ENCODE data around the gene CNST.
A peak's percentile ranks its signal among the peaks of the same experiment; 100 is the strongest.
"Not testable (repeated sequence)": the region's sequence is repeated elsewhere in the genome, so short reads cannot be mapped to it uniquely, and the experiment has no call there.

Gene CNST

DNA sequence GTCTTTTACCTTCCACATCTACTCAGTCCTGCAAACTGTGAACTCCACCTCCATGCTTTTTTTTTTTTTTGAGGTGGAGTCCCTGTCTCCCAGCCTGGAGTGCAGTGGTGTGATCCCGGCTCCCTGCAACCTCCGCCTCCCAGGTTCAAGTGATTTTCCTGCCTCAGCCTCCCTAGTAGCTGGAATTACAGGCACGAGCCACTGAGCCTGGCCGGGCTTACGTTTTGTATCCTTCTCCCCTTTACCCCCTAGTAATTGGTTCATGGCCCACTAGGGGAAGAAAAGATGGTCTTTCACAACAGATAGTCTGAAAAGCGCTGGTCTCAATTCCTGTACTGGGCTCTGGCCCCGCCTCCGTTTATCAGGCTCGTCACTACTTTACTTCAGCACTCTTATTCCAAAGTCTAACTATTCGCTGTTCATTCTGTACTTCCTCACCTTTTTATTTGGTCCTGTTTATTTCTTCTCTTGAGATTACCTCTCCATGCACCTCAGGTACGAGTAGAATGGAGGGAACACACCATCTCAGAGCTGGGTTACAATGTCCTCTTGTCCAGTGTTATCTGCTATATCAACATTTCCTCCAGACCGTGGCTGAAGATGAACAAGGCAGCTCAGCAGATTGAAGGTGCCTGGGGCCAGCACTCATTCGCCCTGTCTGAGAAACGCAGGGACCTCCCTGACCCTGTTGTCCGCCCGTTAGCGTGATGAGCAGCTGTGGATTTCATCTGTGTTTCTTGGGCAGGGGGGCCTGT lies 16.2 kb downstream of the CNST start:
- FAIRE-seq (no peak), DNase-seq (ENCODE audit: insufficient read length, low spot score) (no peak)
- TF ChIP-seq TAF1 (IDR thresholded peaks at IDR 0.05; ENCODE audit: low read depth, low read length): no peak
- TF ChIP-seq POLR2AphosphoS5 (IDR thresholded peaks at IDR 0.05; ENCODE audit: low read depth, low read length): no peak
- no peak for TF ChIP-seq PAX5 (IDR thresholded peaks at IDR 0.05; ENCODE audit: insufficient read depth, low read length, severe bottlenecking)
- no peak for TF ChIP-seq POLR2A (IDR thresholded peaks at IDR 0.05; ENCODE audit: low read depth, low read length)
- no peak for TF ChIP-seq POU2F2 (IDR thresholded peaks at IDR 0.05; ENCODE audit: low read depth, low read length)
- no peak for TF ChIP-seq SPI1 (IDR thresholded peaks at IDR 0.05; ENCODE audit: low read depth, low read length)

- TF ChIP-seq PAX5 (IDR thresholded peaks at IDR 0.05; ENCODE audit: insufficient read depth, low read length, severe bottlenecking): no peak
- TF ChIP-seq TAF1 (IDR thresholded peaks at IDR 0.05; ENCODE audit: low read depth, low read length): no peak
- no peak for TF ChIP-seq POLR2A (IDR thresholded peaks at IDR 0.05; ENCODE audit: low read depth, low read length)
- no peak for TF ChIP-seq POU2F2 (IDR thresholded peaks at IDR 0.05; ENCODE audit: low read depth, low read length)
- DNase-seq (ENCODE audit: insufficient read length, low spot score): no peak
- FAIRE-seq: no peak
These were observed 16.8 kb downstream of the CNST start for GRCh38 chr1:246583056-246583440.

DNA sequence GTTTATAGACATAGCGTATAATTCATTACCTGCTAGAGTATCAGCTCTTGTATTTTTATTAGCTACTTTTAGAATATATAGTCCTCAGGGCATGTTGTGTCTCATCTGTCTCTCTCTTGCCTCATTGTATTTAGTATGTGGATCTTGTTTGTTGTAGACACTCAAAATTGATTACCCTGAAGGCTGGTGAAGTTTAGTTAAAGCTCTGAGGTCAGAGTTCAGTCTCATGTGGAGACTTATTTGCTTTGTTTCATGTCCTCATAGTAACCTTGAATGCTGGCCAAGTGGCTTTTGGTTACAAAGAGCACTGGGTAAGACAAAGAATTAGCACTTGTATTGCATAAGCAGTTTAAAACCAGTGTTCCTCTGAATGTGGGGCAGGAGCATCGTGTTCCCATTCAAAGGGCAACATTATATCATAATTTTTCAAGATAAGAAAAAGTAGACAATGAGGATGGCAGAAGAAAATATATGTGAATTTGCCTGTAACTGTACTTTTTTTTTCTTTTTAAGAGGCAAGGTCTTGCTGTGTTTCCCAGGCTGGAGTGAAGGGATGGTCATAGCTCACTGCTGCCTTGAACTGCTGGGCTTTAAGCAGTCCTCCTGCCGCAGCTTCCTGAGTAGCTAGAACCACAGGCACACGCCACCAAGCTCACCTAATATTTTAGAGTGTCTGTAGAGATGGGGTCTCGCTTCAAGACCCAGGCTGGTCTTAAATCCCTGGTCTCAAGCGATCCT lies 17.4 kb downstream of the CNST start:
- no peak for TF ChIP-seq POU2F2 (IDR thresholded peaks at IDR 0.05; ENCODE audit: low read depth, low read length)
- no peak for TF ChIP-seq POLR2A (IDR thresholded peaks at IDR 0.05; ENCODE audit: low read depth, low read length)
- TF ChIP-seq POLR2AphosphoS5 (IDR thresholded peaks at IDR 0.05; ENCODE audit: low read depth, low read length): no peak
- TF ChIP-seq SPI1 (IDR thresholded peaks at IDR 0.05; ENCODE audit: low read depth, low read length): no peak
- TF ChIP-seq TAF1 (IDR thresholded peaks at IDR 0.05; ENCODE audit: low read depth, low read length): no peak
- no peak for TF ChIP-seq PAX5 (IDR thresholded peaks at IDR 0.05; ENCODE audit: insufficient read depth, low read length, severe bottlenecking)
- no peak for FAIRE-seq
- no peak for DNase-seq (ENCODE audit: insufficient read length, low spot score)

DNA sequence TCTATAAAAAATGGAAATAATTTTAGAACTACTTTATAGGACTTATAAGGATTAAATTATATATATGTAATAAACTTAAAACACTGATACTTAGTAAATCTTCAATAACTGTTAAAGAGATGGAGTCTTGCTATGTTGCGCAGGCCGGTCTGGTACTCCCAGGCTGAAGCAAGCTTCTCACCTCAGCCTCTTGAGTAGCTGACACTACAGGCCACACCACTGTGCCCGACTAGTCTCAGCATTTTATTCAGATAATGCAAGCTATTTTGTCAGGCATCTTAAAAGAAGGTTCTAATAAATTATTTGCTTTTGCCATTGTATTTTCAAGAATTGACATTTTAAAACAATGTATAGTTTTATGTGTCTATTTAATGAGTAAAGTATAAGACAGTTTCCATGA lies 20.8 kb downstream of the CNST start:
- DNase-seq (ENCODE audit: insufficient read length, low spot score) (no peak), FAIRE-seq (no peak)
- TF ChIP-seq POLR2AphosphoS5 (IDR thresholded peaks at IDR 0.05; ENCODE audit: low read depth, low read length) (no peak), PAX5 (IDR thresholded peaks at IDR 0.05; ENCODE audit: insufficient read depth, low read length, severe bottlenecking) (no peak), POU2F2 (IDR thresholded peaks at IDR 0.05; ENCODE audit: low read depth, low read length) (no peak), SPI1 (IDR thresholded peaks at IDR 0.05; ENCODE audit: low read depth, low read length) (no peak), POLR2A (IDR thresholded peaks at IDR 0.05; ENCODE audit: low read depth, low read length) (no peak), TAF1 (IDR thresholded peaks at IDR 0.05; ENCODE audit: low read depth, low read length) (no peak)

DNA sequence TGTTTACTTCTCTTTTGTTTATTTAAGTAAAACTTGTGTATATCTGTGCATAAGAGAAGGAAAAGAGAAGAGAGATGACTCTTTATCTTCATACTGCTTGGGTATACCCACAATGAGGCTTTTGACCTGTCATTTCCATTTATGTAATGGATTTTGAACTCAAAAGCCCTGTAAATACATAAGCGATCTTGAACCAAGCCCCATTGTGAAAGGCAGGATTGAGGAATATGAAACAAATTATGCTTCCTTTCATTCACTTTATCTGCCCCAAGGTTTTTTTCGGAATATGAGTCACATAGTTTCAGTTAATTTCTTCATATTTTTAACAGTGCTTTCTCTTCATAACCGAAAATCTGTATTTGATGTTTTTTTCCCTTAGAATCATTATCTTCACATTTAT lies 21.4 kb downstream of the CNST start:
- no peak for FAIRE-seq
- no peak for DNase-seq (ENCODE audit: insufficient read length, low spot score)
- TF ChIP-seq POLR2A (IDR thresholded peaks at IDR 0.05; ENCODE audit: low read depth, low read length) (no peak), SPI1 (IDR thresholded peaks at IDR 0.05; ENCODE audit: low read depth, low read length) (no peak), POLR2AphosphoS5 (IDR thresholded peaks at IDR 0.05; ENCODE audit: low read depth, low read length) (no peak), TAF1 (IDR thresholded peaks at IDR 0.05; ENCODE audit: low read depth, low read length) (no peak), PAX5 (IDR thresholded peaks at IDR 0.05; ENCODE audit: insufficient read depth, low read length, severe bottlenecking) (no peak), POU2F2 (IDR thresholded peaks at IDR 0.05; ENCODE audit: low read depth, low read length) (no peak)

DNA sequence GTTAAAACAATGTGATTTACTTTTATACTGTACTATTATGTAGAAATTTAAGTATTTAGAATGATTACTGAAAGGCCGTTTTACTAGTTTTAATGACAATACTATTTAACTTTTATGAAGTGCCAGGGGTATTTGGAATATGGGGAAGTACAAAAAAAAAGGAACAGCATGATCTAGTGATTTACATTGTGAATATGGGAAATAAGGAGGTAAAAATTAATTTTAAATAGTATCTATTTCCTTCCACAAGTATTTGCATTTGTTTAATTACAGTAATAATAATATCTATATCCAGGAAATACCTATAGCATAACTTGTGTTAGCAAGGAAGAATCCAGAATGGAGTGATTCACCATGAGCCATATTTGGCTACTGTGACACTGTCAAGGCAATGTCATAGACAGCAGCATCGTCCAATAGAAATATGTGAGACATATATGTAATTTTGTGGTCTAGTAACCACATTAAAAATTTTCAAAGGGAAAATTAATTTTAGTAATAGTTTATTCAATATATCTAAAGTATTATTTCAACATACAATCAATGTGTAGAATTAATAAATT lies 22.0 kb downstream of the CNST start:
- FAIRE-seq: no peak
- no peak for TF ChIP-seq SPI1 (IDR thresholded peaks at IDR 0.05; ENCODE audit: low read depth, low read length)
- no peak for TF ChIP-seq PAX5 (IDR thresholded peaks at IDR 0.05; ENCODE audit: insufficient read depth, low read length, severe bottlenecking)
- no peak for TF ChIP-seq POU2F2 (IDR thresholded peaks at IDR 0.05; ENCODE audit: low read depth, low read length)
- no peak for TF ChIP-seq POLR2A (IDR thresholded peaks at IDR 0.05; ENCODE audit: low read depth, low read length)
- TF ChIP-seq TAF1 (IDR thresholded peaks at IDR 0.05; ENCODE audit: low read depth, low read length): no peak
- TF ChIP-seq POLR2AphosphoS5 (IDR thresholded peaks at IDR 0.05; ENCODE audit: low read depth, low read length): no peak
- DNase-seq (ENCODE audit: insufficient read length, low spot score): no peak

GRCh38 chr1:246589919-246590318 lies 23.7 kb downstream of the CNST start:
- FAIRE-seq; DNase-seq (ENCODE audit: insufficient read length, low spot score): not testable (repeated sequence)

GRCh38 chr1:246591047-246591446 lies 24.8 kb downstream of the CNST start:
- DNase-seq (ENCODE audit: insufficient read length, low spot score) (no peak), FAIRE-seq (peak; percentile 13)

DNA sequence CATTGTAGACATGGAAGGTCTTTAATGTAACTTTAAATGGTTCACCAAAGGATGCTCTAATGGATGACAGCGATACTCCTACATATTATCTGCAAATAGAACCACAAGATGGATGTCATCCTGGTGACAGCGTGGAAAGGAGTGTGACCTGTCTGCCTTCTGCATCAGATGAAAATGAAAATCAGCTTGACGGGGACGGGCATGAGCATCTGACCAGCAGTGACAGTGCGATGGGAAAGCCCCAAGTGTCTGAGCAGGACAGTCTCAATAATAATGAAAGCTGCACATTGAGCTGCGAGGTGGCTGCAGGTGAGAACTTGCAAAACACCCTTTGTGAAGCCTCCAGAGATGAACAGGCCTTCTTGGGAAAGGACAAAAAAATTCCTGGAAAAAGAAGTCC lies 25.2 kb downstream of the CNST start:
- DNase-seq (ENCODE audit: insufficient read length, low spot score): no peak
- peak; percentile 82 for FAIRE-seq
- TF ChIP-seq TAF1 (IDR thresholded peaks at IDR 0.05; ENCODE audit: low read depth, low read length): peak; percentile 67; the same call in 1 of the 2 replicates
- no peak; the same call in 1 of the 2 replicates for TF ChIP-seq POU2F2 (IDR thresholded peaks at IDR 0.05; ENCODE audit: low read depth, low read length)
- TF ChIP-seq POLR2A (IDR thresholded peaks at IDR 0.05; ENCODE audit: low read depth, low read length): peak; percentile 76
- peak; percentile 69 for TF ChIP-seq POLR2AphosphoS5 (IDR thresholded peaks at IDR 0.05; ENCODE audit: low read depth, low read length)

More at GRCh38 chr1:246591047-246591446, 24.8 kb downstream of the CNST start:
- TF ChIP-seq SPI1 (IDR thresholded peaks at IDR 0.05; ENCODE audit: low read depth, low read length): no peak
- TF ChIP-seq POLR2A (IDR thresholded peaks at IDR 0.05; ENCODE audit: low read depth, low read length): no peak
- TF ChIP-seq PAX5 (IDR thresholded peaks at IDR 0.05; ENCODE audit: insufficient read depth, low read length, severe bottlenecking): no peak
- TF ChIP-seq POU2F2 (IDR thresholded peaks at IDR 0.05; ENCODE audit: low read depth, low read length): no peak
- no peak for TF ChIP-seq POLR2AphosphoS5 (IDR thresholded peaks at IDR 0.05; ENCODE audit: low read depth, low read length)
- TF ChIP-seq TAF1 (IDR thresholded peaks at IDR 0.05; ENCODE audit: low read depth, low read length): no peak
